SU-DHL-6 (cell line): ENCODE measurements around the gene C1QL1.

Source experiments
- H2AFZ ChIP-seq: fragments of 200-600 bp; sonication (generic); 2 replicates; pipeline ENCODE4 v1.6.1; 2014; ENCODE audit warnings: low read depth, mild to moderate bottlenecking, moderate library complexity, mixed read lengths, antibody characterized with exemption, low read length; ENCODE audit not compliant: severe bottlenecking
- H3F3A ChIP-seq: fragments of 200-600 bp; shearing (Covaris generic); 2 replicates; pipeline ENCODE4 v1.6.0; 2016; ENCODE audit warnings: antibody characterized with exemption, mild to moderate bottlenecking; ENCODE audit not compliant: insufficient read depth
- H3K27ac ChIP-seq: fragments of 200-600 bp; sonication (generic); 2 replicates; pipeline ENCODE4 v1.5.1; 2016; ENCODE audit warnings: low read depth, mild to moderate bottlenecking, low read length, moderate library complexity, mixed read lengths
- H3K27me3 ChIP-seq: fragments of 200-600 bp; sonication (generic), shearing (Covaris generic); 2 replicates; pipeline ENCODE4 v1.6.0; 2014; ENCODE audit warnings: mild to moderate bottlenecking, low read length
- H3K36me3 ChIP-seq: fragments of 200-600 bp; sonication (generic); 2 replicates; pipeline ENCODE4 v1.6.1; 2014; ENCODE audit warnings: mild to moderate bottlenecking, low read length, mixed read lengths
- H3K4me2 ChIP-seq: fragments of 300-600, 200-600 bp; shearing (Covaris generic), sonication (generic); 2 replicates; pipeline ENCODE4 v1.6.0; 2014; ENCODE audit warnings: low read length, low read depth, mild to moderate bottlenecking; ENCODE audit not compliant: poor library complexity, severe bottlenecking
- H3K4me3 ChIP-seq: fragments of 200-600 bp; sonication (generic); 2 replicates; pipeline ENCODE4 v1.5.1; 2014; ENCODE audit warnings: antibody characterized with exemption, low read length, mild to moderate bottlenecking, mixed read lengths; ENCODE audit not compliant: insufficient read depth, poor library complexity, severe bottlenecking
- H3K79me2 ChIP-seq: fragments of 200-600 bp; sonication (generic); 2 replicates; pipeline ENCODE4 v1.6.1; 2014; ENCODE audit warnings: mild to moderate bottlenecking, low read length, moderate library complexity; ENCODE audit not compliant: insufficient read depth
- H3K9ac ChIP-seq: fragments of 200-600 bp; sonication (generic); 2 replicates; pipeline ENCODE4 v1.7.0; 2014; ENCODE audit warnings: mild to moderate bottlenecking, low read length
- H3K9me2 ChIP-seq: fragments of 200-600 bp; sonication (generic); replicated peaks from 2 replicates; pipeline ENCODE4 v1.6.1; 2014; ENCODE audit warnings: low read length; ENCODE audit not compliant: insufficient read depth
- H3K9me3 ChIP-seq: fragments of 200-600 bp; sonication (generic); 2 replicates; pipeline ENCODE4 v1.6.1; 2014; ENCODE audit warnings: low read length, mixed read lengths; ENCODE audit not compliant: insufficient read depth
- H4K20me1 ChIP-seq: fragments of 200-600 bp; sonication (generic); 2 replicates; pipeline ENCODE4 v1.6.1; 2014; ENCODE audit warnings: low read depth, mild to moderate bottlenecking, antibody characterized with exemption, low read length, moderate library complexity, mixed read lengths
- CTCF ChIP-seq: fragments of 200-600 bp; sonication (generic); IDR thresholded peaks from one replicate; pipeline ENCODE4 v1.5.1; 2017; ENCODE audit warnings: antibody characterized with exemption, mild to moderate bottlenecking, low read length, moderate library complexity; ENCODE audit not compliant: insufficient read depth, poor library complexity, severe bottlenecking
- EZH2phosphoT487 ChIP-seq: fragments of 200-600 bp; sonication (generic), shearing (Covaris generic); conservative IDR thresholded peaks from 2 replicates; pipeline ENCODE4 v1.6.1; 2018; ENCODE audit warnings: mild to moderate bottlenecking, antibody characterized with exemption, low read length, moderate library complexity, mixed read lengths

Gene C1QL1

GRCh38 chr17:44911133-44912001, 56.7 kb downstream of the C1QL1 start:
- H3K4me2 ChIP-seq: no peak overlapping the region
- H3K4me3 ChIP-seq: no peak overlapping the region
- H4K20me1 ChIP-seq: no peaks in the 10 kb centered on the region
- no peak overlapping the region for H3K27ac ChIP-seq
- H3F3A ChIP-seq: no peaks in the 10 kb centered on the region
- H3K79me2 ChIP-seq: no peaks in the 10 kb centered on the region
- H3K27me3 ChIP-seq: no peaks in the 10 kb centered on the region
- H3K9ac ChIP-seq: no peak overlapping the region
- no peaks in the 10 kb centered on the region for H3K36me3 ChIP-seq
- no peaks in the 10 kb centered on the region for H3K9me2 ChIP-seq
- TF ChIP-seq EZH2phosphoT487 (no peak), CTCF (no peak)
- H3K9me3 ChIP-seq: no peaks in the 10 kb centered on the region
- H2AFZ ChIP-seq: no peak overlapping the region

- no peak overlapping the region for H3K4me3 ChIP-seq
- H3K9me3 ChIP-seq: no peaks in the 10 kb centered on the region
- no peaks in the 10 kb centered on the region for H3K9me2 ChIP-seq
- no peak overlapping the region for H2AFZ ChIP-seq
- no peaks in the 10 kb centered on the region for H3K27me3 ChIP-seq
- H3K4me2 ChIP-seq: no peak overlapping the region
- no peak for TF ChIP-seq CTCF
- TF ChIP-seq EZH2phosphoT487: no peak
- no peak overlapping the region for H3K27ac ChIP-seq
- H3K79me2 ChIP-seq: no peaks in the 10 kb centered on the region
- no peaks in the 10 kb centered on the region for H3K36me3 ChIP-seq
- H3K9ac ChIP-seq: no peak overlapping the region
- no peaks in the 10 kb centered on the region for H3F3A ChIP-seq
- no peaks in the 10 kb centered on the region for H4K20me1 ChIP-seq
Measured at GRCh38 chr17:44910231-44911106, 57.6 kb downstream of the C1QL1 start.
